Calu3 (cell line): ENCODE results near the gene SCN2B. TPM values are rescaled to one million over a fixed set of nuclear protein-coding genes. Genes with fewer than 3 reads are reported as not detected.

ENCODE experiments used
- BruUV-seq: library from RNA; stranded (reverse); fragments of 400-500 nt; replicated peaks from 2 replicates; lab custom pipeline; 2021; lab: Mats Ljungman, UMichigan
- CTCF ChIA-PET: fragments of 300-600 bp; sonication (Branson Sonifier 250); formaldehyde crosslinking; loops from one replicate; lab custom pipeline; 2022; ENCODE audit warnings: antibody characterized with exemption; lab: Charles Lee
- DNase-seq: peaks from one replicate; pipeline ENCODE4 v3.0.0; 2022
- H3K27ac Mint-ChIP-seq: one replicate; pipeline ENCODE4 v1.8.0; 2022; ENCODE audit warnings: mixed read lengths; ENCODE audit not compliant: unreplicated experiment
- H3K27me3 Mint-ChIP-seq: one replicate; pipeline ENCODE4 v1.8.0; 2022; ENCODE audit warnings: mixed read lengths; ENCODE audit not compliant: unreplicated experiment
- H3K36me3 Mint-ChIP-seq: one replicate; pipeline ENCODE4 v1.8.0; 2022; ENCODE audit warnings: mild to moderate bottlenecking, moderate library complexity, mixed read lengths; ENCODE audit not compliant: insufficient read depth, unreplicated experiment
- H3K4me1 Mint-ChIP-seq: one replicate; pipeline ENCODE4 v1.8.0; 2022; ENCODE audit warnings: mild to moderate bottlenecking, low read depth, mixed read lengths; ENCODE audit not compliant: unreplicated experiment
- H3K4me3 Mint-ChIP-seq: one replicate; pipeline ENCODE4 v1.8.0; 2022; ENCODE audit warnings: mild to moderate bottlenecking, low read depth, moderate library complexity, mixed read lengths; ENCODE audit not compliant: unreplicated experiment
- H3K9me3 Mint-ChIP-seq: one replicate; pipeline ENCODE4 v1.8.0; 2022; ENCODE audit warnings: low read depth, mixed read lengths; ENCODE audit not compliant: unreplicated experiment
- intact Hi-C: fragments of 100-400 bp; cut with micrococcal nuclease; formaldehyde crosslinking; loops from one replicate; pipeline ENCODE4 v1.10.0; 2022; ENCODE audit not compliant: unreplicated experiment
- total RNA-seq: library from RNA; stranded (reverse); gene quantifications from 2 replicates; pipeline ENCODE4 v1.2.3, GENCODE V29; 2022
- TF ChIP-seq, protein P1 (sequence below): fragments of 200-600 bp; IDR thresholded peaks from one replicate; pipeline ENCODE4 v1.8.0; 2022; ENCODE audit warnings: antibody characterized with exemption; ENCODE audit not compliant: unreplicated experiment

SCN2B gene
- total RNA-seq, 1 experiment from 2014 or later = not detected

DNA sequence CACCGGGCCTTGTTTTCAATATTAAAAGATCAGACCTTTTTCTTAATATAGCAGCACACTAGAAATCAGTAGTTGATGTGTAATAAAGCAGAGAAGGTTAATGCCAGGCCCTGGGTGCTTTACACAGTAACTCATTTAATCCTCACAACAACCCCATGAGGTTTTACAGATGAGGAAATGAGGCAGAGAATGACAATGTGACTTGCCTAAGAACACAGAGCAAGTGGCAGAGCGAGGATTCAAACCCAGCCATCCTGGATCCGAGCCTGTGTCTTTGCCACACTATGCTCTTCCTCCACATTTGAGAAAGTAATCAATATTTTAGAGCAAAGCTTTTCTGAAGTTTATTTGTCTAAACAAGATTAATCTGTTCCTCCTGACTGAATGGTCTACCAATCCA, 41.1 kb upstream of the SCN2B start:
- H3K9me3 Mint-ChIP-seq = no peaks in the 10 kb centered on the region
- CTCF ChIA-PET = no interaction called here
- H3K36me3 Mint-ChIP-seq = peaks cover 4% of the 10 kb centered on the region
- intact Hi-C loops = no loop called here
- DNase-seq = no peak
- H3K4me3 Mint-ChIP-seq = no peak overlapping the region
- H3K27me3 Mint-ChIP-seq = no peaks in the 10 kb centered on the region
- TF ChIP-seq, protein P1, sequence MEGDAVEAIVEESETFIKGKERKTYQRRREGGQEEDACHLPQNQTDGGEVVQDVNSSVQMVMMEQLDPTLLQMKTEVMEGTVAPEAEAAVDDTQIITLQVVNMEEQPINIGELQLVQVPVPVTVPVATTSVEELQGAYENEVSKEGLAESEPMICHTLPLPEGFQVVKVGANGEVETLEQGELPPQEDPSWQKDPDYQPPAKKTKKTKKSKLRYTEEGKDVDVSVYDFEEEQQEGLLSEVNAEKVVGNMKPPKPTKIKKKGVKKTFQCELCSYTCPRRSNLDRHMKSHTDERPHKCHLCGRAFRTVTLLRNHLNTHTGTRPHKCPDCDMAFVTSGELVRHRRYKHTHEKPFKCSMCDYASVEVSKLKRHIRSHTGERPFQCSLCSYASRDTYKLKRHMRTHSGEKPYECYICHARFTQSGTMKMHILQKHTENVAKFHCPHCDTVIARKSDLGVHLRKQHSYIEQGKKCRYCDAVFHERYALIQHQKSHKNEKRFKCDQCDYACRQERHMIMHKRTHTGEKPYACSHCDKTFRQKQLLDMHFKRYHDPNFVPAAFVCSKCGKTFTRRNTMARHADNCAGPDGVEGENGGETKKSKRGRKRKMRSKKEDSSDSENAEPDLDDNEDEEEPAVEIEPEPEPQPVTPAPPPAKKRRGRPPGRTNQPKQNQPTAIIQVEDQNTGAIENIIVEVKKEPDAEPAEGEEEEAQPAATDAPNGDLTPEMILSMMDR = no peak
- H3K4me1 Mint-ChIP-seq = peaks cover 23% of the 10 kb centered on the region
- BruUV-seq = no TSS peak
- no peak overlapping the region for H3K27ac Mint-ChIP-seq

DNA sequence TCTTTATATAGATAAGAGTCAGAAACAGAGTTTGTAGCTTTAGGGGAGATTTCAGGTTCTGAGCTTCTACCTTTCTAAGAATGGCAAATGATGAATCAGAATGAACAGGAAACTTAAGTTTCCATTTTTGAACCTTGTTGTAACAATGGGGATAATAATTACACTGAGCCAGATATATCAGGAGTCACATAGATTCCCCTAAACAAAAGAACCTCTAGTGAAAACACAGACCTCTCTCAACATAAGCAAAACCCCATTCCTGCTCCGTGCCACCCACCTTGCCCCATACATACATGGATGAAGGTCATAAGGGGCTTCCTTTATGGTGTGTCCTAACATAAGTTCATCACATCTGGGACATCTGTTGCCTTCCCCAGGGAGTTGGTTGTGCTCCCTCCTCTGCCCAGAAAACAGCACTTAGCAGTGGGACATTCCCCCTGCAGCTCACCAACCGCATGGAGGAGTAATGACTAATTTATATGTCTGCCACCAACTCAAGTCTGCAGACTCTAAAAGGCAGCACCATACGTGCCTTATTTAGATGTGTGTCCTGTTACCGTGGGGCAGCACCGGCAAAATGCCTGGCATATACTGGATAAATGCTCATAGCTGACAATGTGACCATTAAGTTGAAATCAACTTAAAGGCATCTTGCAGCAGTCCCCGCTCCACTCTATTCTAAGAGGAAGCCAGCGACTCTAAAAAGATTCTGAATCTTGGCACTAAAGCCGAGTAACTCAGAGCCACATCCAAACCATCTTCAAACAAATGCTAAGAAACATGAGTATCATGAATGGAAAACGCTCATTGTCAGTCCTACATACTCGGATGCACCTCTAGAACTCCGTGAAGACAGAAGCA, 40.4 kb upstream of the SCN2B start:
- H3K27me3 Mint-ChIP-seq = no peaks in the 10 kb centered on the region
- peaks cover 30% of the 10 kb centered on the region for H3K4me1 Mint-ChIP-seq
- no peak overlapping the region for H3K27ac Mint-ChIP-seq
- CTCF ChIA-PET = interaction anchor here (0.6 to 1.2 kb wide), 2 partner anchors 19 to 35 kb away, joined by 3 read pairs; partner anchors contain the start of gene MPZL3
- intact Hi-C loops = no loop called here
- no peak overlapping the region for H3K4me3 Mint-ChIP-seq
- DNase-seq = no peak
- peaks cover 4% of the 10 kb centered on the region for H3K36me3 Mint-ChIP-seq
- no peaks in the 10 kb centered on the region for H3K9me3 Mint-ChIP-seq
- BruUV-seq = no TSS peak
- TF ChIP-seq, protein P1 = no peak

DNA sequence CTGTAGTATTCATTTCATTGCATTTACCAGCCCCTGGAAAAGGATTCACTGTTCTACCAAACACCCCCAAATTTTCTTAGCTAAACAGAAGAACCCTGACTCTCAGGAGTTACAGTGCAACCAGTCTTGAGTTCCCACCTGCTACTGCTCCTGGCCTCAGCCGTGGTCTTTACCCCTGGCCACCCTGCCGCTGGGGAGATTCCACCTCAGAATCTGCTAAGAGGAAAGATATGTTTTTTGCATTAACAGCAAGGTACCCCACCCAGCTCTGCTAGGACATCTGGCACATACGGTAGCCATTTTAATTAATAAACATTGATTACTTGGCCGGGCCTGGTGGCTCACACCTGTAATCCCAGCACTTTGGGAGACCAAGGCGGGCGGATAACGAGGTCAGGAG, 39.3 kb upstream of the SCN2B start:
- no TSS peak for BruUV-seq
- no peak for DNase-seq
- CTCF ChIA-PET = interaction anchor here (0.7 to 1.2 kb wide), 2 partner anchors 36 to 905 kb away, joined by 3 read pairs; partner anchors contain the start of gene MPZL3
- Mint-ChIP-seq H3K9me3 (no peaks in the 10 kb centered on the region), H3K4me3 (no peak overlapping the region), H3K27ac (no peak overlapping the region), H3K4me1 (peaks cover 33% of the 10 kb centered on the region), H3K27me3 (no peaks in the 10 kb centered on the region), H3K36me3 (peaks cover 4% of the 10 kb centered on the region)
- TF ChIP-seq, protein P1 = no peak
- intact Hi-C loops = no loop called here

DNA sequence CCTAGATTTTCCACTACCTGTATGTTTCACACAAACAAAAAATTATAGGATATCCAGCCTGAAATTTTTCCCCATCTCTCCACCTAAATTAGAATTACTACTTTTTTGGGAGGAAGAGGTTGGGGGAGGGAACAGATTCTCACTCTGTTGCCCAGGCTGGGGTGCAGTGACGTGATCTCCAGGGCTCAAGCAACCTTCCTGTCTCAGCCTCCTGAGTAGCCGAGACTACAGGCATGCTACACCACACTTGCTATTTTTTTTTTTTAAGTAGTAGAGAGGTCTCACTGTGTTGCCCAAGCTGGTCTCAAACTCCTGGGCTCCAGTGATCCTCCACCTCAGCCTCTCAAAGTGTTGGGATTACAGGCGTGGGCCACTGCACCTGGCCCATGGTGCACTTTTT, 38.8 kb upstream of the SCN2B start:
- intact Hi-C loops = no loop called here
- CTCF ChIA-PET = interaction anchor here (0.7 kb wide), 1 partner anchor 905 kb away, joined by 3 read pairs; no protein-coding TSS in a partner anchor
- Mint-ChIP-seq H3K36me3 (peaks cover 4% of the 10 kb centered on the region), H3K4me1 (peaks cover 33% of the 10 kb centered on the region), H3K27ac (no peak overlapping the region), H3K4me3 (no peak overlapping the region), H3K27me3 (no peaks in the 10 kb centered on the region), H3K9me3 (no peaks in the 10 kb centered on the region)
- no TSS peak for BruUV-seq
- TF ChIP-seq, protein P1 = no peak
- no peak for DNase-seq
